Esophagus muscularis mucosa (tissue), 3 donors: ENCODE data around the gene ZDHHC4.

Experiments used
- EP300 ChIP-seq: sonication (generic); formaldehyde crosslinking; IDR thresholded peaks from one replicate; pipeline ENCODE4 v1.6.1; 2017; ENCODE audit warnings: antibody characterized with exemption
- TF ChIP-seq, protein P1 (sequence below), 3 experiments: fragments of 200-600 bp in 2 of 3; fragments of 450-650 bp in 1 of 3; sonication (generic) in 2 of 3; IDR thresholded peaks; one replicate each; pipeline ENCODE4 v1.5.1; 2017 to 2019; ENCODE audit warnings: antibody characterized with exemption in 3 of 3, mild to moderate bottlenecking in 2 of 3, moderate library complexity in 1 of 3

DNA sequence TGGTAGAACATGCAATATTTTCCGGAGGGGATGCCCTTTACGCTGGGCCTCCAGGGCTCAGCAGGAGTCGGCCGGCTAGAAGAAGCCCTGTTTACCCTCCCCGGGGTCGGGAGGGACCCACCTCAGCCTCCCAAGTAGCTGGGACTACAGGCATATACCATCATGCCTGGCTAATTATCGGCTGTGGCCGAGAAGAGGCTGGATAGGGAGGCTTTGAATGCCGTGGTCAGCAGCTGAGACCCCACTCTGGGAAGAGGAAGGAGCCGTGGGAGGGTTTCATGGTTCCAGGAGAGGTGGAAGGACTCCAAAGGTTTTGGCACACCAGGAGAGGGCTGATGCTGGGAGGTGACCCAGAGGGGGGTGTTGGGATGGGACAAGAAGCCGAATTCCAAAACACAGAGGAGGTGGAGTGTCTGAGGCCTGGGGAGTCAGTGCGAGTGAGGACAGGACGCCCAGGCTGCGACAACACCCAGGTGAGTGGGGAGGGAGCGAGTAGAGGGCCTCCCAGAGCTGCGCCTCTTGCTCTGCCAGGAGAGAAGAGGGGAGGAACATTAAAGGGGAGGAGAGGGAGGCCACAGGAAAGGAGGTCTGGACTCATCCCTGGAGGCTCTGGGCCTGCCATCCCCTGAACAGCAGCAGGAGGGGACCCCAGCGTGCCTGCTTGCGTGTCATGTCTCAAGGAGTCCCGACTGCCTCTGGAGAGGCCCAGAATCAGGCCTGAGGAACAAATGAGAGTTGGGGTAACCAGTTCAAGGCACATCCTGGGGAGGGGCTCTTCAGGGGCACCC is 45.6 kb upstream of the ZDHHC4 start:
- TF ChIP-seq, protein P1, sequence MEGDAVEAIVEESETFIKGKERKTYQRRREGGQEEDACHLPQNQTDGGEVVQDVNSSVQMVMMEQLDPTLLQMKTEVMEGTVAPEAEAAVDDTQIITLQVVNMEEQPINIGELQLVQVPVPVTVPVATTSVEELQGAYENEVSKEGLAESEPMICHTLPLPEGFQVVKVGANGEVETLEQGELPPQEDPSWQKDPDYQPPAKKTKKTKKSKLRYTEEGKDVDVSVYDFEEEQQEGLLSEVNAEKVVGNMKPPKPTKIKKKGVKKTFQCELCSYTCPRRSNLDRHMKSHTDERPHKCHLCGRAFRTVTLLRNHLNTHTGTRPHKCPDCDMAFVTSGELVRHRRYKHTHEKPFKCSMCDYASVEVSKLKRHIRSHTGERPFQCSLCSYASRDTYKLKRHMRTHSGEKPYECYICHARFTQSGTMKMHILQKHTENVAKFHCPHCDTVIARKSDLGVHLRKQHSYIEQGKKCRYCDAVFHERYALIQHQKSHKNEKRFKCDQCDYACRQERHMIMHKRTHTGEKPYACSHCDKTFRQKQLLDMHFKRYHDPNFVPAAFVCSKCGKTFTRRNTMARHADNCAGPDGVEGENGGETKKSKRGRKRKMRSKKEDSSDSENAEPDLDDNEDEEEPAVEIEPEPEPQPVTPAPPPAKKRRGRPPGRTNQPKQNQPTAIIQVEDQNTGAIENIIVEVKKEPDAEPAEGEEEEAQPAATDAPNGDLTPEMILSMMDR (IDR thresholded peaks at IDR 0.05): no peak
- TF ChIP-seq EP300: no peak
